HepG2 (cell line): Measurements from ENCODE around the gene RAPGEF2. TPM values are rescaled to one million over a fixed set of nuclear protein-coding genes. Genes with fewer than 3 reads are reported as not detected.

Source experiments
- CBX5 ChIP-seq: sonication (generic); formaldehyde crosslinking; IDR thresholded peaks from 2 replicates; pipeline ENCODE4 v1.4.0; 2020; ENCODE audit warnings: missing genetic modification reagents, borderline replicate concordance
- CHD2 ChIP-seq: IDR thresholded peaks from 2 replicates; pipeline ENCODE4 v1.6.1; 2011; ENCODE audit warnings: low read depth, low read length, improper control_type of control experiment
- CREM ChIP-seq, 2 experiments: sonication (generic) in 1 of 2; formaldehyde crosslinking in 1 of 2; IDR thresholded peaks; 2 replicates each; pipeline versions ENCODE4 v1.4.0 to v1.6.1; 2016 to 2020; ENCODE audit warnings: antibody characterized with exemption in 1 of 2, mild to moderate bottlenecking in 1 of 2, missing genetic modification reagents in 1 of 2
- E2F1 ChIP-seq: sonication (generic); formaldehyde crosslinking; IDR thresholded peaks from 2 replicates; pipeline ENCODE4 v1.5.0; 2020; ENCODE audit warnings: missing genetic modification reagents
- ELF1 ChIP-seq: sonication (generic); formaldehyde crosslinking; IDR thresholded peaks from 2 replicates; pipeline ENCODE4 v1.4.0; 2020; ENCODE audit warnings: missing genetic modification reagents
- FIP1L1 ChIP-seq: fragments of 200-400 bp; formaldehyde crosslinking; IDR thresholded peaks from 2 replicates; pipeline ENCODE4 v1.6.1; 2018; ENCODE audit warnings: low read depth, mild to moderate bottlenecking, low read length, moderate library complexity, borderline replicate concordance; ENCODE audit not compliant: insufficient read depth
- MAFK ChIP-seq, 2 experiments: IDR thresholded peaks in 1 of 2; conservative IDR thresholded peaks in 1 of 2; 2 replicates each; pipeline ENCODE4 v1.6.1; 2011; ENCODE audit warnings: improper control_type of control experiment in 2 of 2, low read length in 2 of 2
- NCOR1 ChIP-seq: fragments of 200-600 bp; sonication (generic); IDR thresholded peaks from 2 replicates; pipeline ENCODE4 v1.7.0; 2017; ENCODE audit warnings: antibody characterized with exemption, low read length, borderline replicate concordance
- NFYB ChIP-seq: sonication (generic); formaldehyde crosslinking; IDR thresholded peaks from 2 replicates; pipeline ENCODE4 v1.4.0; 2020; ENCODE audit warnings: missing genetic modification reagents
- NONO ChIP-seq, 2 experiments: fragments of 450-650 bp in 1 of 2; sonication (generic) in 1 of 2; formaldehyde crosslinking in 1 of 2; IDR thresholded peaks in 1 of 2; conservative IDR thresholded peaks in 1 of 2; 2 replicates each; pipeline versions ENCODE4 v1.6.1 to v1.8.0; 2017 to 2022; ENCODE audit warnings: mild to moderate bottlenecking in 1 of 2, missing genetic modification reagents in 1 of 2, moderate library complexity in 1 of 2
- RBM39 ChIP-seq: fragments of 200-400 bp; formaldehyde crosslinking; IDR thresholded peaks from one replicate; pipeline ENCODE4 v1.6.1; 2018; ENCODE audit warnings: antibody characterized with exemption, mild to moderate bottlenecking, low read depth, low read length; ENCODE audit not compliant: poor library complexity, severe bottlenecking
- RFX1 ChIP-seq: fragments of 450-650 bp; IDR thresholded peaks from 2 replicates; pipeline ENCODE4 v1.6.1; 2017
- RFX3 ChIP-seq: IDR thresholded peaks from 2 replicates; pipeline ENCODE4 v1.6.1; 2016; ENCODE audit warnings: missing biosample characterization, missing genetic modification reagents
- STAG1 ChIP-seq: sonication (generic); formaldehyde crosslinking; IDR thresholded peaks from 2 replicates; pipeline ENCODE4 v1.4.0; 2020; ENCODE audit warnings: missing genetic modification reagents
- STAT5B ChIP-seq: sonication (generic); formaldehyde crosslinking; IDR thresholded peaks from 2 replicates; pipeline ENCODE4 v1.4.0; 2020; ENCODE audit warnings: missing genetic modification reagents
- YY1 ChIP-seq: IDR thresholded peaks from 2 replicates; pipeline ENCODE4 v1.6.1; 2011; ENCODE audit warnings: low read length, low read depth, moderate library complexity, mild to moderate bottlenecking; ENCODE audit not compliant: insufficient read depth, insufficient replicate concordance
- ZNF20 ChIP-seq: sonication (generic); formaldehyde crosslinking; IDR thresholded peaks from 2 replicates; pipeline ENCODE4 v1.4.0; 2020; ENCODE audit warnings: mild to moderate bottlenecking, moderate library complexity, missing genetic modification reagents
- ZNF230 ChIP-seq: sonication (generic); formaldehyde crosslinking; IDR thresholded peaks from 2 replicates; pipeline ENCODE4 v1.4.0; 2020; ENCODE audit warnings: mild to moderate bottlenecking, missing genetic modification reagents
- ZNF282 ChIP-seq: fragments of 450-650 bp; IDR thresholded peaks from 2 replicates; pipeline ENCODE4 v1.6.1; 2018; ENCODE audit not compliant: partially characterized antibody
- ZNF329 ChIP-seq: sonication (generic); formaldehyde crosslinking; IDR thresholded peaks from 2 replicates; pipeline ENCODE4 v1.9.0; 2021; ENCODE audit warnings: low read depth, mild to moderate bottlenecking, missing genetic modification reagents
- ZNF557 ChIP-seq: sonication (generic); formaldehyde crosslinking; IDR thresholded peaks from 2 replicates; pipeline ENCODE4 v1.4.0; 2020; ENCODE audit warnings: missing genetic modification reagents
- ZNF652 ChIP-seq: IDR thresholded peaks from 2 replicates; pipeline ENCODE4 v1.6.1; 2016; ENCODE audit warnings: low read depth, borderline replicate concordance
- ZNF670 ChIP-seq: sonication (generic); formaldehyde crosslinking; IDR thresholded peaks from 2 replicates; pipeline ENCODE4 v1.8.0; 2022; ENCODE audit warnings: mild to moderate bottlenecking, missing genetic modification reagents, borderline replicate concordance
- ZNF678 ChIP-seq: sonication (generic); formaldehyde crosslinking; IDR thresholded peaks from 2 replicates; pipeline ENCODE4 v1.4.0; 2020; ENCODE audit warnings: mild to moderate bottlenecking, missing genetic modification reagents
- polyA plus RNA-seq, 8 experiments: library from polyadenylated mRNA; depleted of rRNA in 3 of 8; stranded (reverse) in 7 of 8; unstranded in 1 of 8; fragments of >200 nt; fragmentation: Illumina TruSeq in 4 of 8; extraction: Trizol in 4 of 8; gene quantifications; 2 replicates each; pipeline versions ENCODE4 v1.2.1 to v1.2.3, GENCODE V29; 2011 to 2016; ENCODE audit warnings: low read depth in 4 of 8, missing spikeins in 1 of 8, mixed read lengths in 1 of 8; ENCODE audit not compliant: insufficient read depth in 1 of 8
- total RNA-seq, 5 experiments: library from RNA; depleted of rRNA; stranded (reverse); fragments of >200 nt; fragmentation: Illumina TruSeq; extraction: Trizol; gene quantifications; 2 replicates each; pipeline ENCODE4 v1.2.3, GENCODE V29; 2016; ENCODE audit warnings: low read depth in 1 of 5
- TF ChIP-seq, protein P1 (sequence below): sonication (generic); formaldehyde crosslinking; IDR thresholded peaks from 2 replicates; pipeline ENCODE4 v1.5.0; 2020; ENCODE audit warnings: mild to moderate bottlenecking, missing genetic modification reagents

RAPGEF2 gene
- total and polyA plus RNA-seq, 2 of the 13 experiments (the other 11 are each of a cell fraction or from before 2014, with no cell fraction given): 19.2 to 23.0 TPM

DNA sequence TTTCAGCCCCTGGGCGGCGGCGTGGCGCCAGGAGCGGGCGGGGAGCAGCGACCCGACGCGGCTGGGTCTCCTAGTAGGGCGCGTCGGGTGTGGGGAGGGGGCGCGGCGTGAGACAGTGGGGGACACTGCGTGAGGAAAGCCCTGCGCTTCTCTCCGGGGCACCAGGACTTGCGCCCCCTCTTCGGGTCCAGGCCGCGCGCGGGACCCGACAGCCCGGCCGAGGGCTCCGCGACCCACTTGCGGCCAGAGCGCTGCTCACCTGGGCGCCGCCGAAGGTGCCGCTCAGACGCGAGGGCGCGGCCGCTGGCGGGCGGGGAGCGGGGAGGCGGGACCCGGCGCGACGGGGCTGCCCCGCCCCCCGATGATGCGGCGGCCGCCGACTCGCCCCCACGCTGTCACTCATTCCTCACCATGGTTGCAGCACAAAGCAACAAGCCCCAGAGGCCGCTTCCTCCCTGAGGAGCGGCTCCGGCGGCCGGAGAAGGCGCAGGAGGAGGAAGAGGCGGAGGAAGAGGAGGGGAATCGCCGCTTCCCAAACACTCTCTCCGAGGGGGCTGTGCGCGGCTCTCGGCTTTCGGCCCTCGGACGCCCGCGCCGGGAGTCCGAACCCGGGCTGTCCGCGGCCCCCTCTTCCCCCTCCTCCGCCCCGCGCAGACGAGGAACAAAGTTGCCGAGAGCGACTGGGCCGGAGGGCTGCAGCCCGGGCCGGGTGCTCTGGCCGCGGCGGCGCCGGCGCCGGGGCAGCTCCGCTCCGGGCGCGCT, at the start of gene RAPGEF2 (continued):
- no peak for TF ChIP-seq E2F1 (CRISPR knock-in tag)
- TF ChIP-seq ZNF20 (CRISPR knock-in tag): no peak
- TF ChIP-seq, protein P1, sequence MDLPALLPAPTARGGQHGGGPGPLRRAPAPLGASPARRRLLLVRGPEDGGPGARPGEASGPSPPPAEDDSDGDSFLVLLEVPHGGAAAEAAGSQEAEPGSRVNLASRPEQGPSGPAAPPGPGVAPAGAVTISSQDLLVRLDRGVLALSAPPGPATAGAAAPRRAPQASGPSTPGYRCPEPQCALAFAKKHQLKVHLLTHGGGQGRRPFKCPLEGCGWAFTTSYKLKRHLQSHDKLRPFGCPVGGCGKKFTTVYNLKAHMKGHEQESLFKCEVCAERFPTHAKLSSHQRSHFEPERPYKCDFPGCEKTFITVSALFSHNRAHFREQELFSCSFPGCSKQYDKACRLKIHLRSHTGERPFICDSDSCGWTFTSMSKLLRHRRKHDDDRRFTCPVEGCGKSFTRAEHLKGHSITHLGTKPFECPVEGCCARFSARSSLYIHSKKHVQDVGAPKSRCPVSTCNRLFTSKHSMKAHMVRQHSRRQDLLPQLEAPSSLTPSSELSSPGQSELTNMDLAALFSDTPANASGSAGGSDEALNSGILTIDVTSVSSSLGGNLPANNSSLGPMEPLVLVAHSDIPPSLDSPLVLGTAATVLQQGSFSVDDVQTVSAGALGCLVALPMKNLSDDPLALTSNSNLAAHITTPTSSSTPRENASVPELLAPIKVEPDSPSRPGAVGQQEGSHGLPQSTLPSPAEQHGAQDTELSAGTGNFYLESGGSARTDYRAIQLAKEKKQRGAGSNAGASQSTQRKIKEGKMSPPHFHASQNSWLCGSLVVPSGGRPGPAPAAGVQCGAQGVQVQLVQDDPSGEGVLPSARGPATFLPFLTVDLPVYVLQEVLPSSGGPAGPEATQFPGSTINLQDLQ: no peak
- TF ChIP-seq NONO (IDR thresholded peaks at IDR 0.05): no peak
- TF ChIP-seq NONO (CRISPR knock-in tag; conservative IDR thresholded peaks at IDR 0.05): no peak; the same call in 1 of the 2 replicates
- peak; percentile 77 for TF ChIP-seq RFX1
- TF ChIP-seq ELF1 (CRISPR knock-in tag): peak; percentile 29; the same call in 1 of the 2 replicates
- peak; percentile 31 for TF ChIP-seq RBM39
- TF ChIP-seq CREM (IDR thresholded peaks at IDR 0.05): 0 out of 2 replicates have a peak, but pooled peaks have one; percentile 14
- no peak for TF ChIP-seq CREM (CRISPR knock-in tag; IDR thresholded peaks at IDR 0.05)
- TF ChIP-seq NCOR1: no peak
- TF ChIP-seq NFYB (CRISPR knock-in tag): peak; percentile 79
- TF ChIP-seq ZNF678: no peak; the same call in 1 of the 2 replicates
- TF ChIP-seq STAG1 (CRISPR knock-in tag): peak; percentile 40
- no peak for TF ChIP-seq ZNF670
- TF ChIP-seq ZNF329 (CRISPR knock-in tag): no peak
- TF ChIP-seq RFX3 (CRISPR knock-in tag): peak; percentile 53; the same call in 1 of the 2 replicates
- no peak for TF ChIP-seq ZNF282
- TF ChIP-seq ZNF557: no peak
- no peak for TF ChIP-seq STAT5B (CRISPR knock-in tag)
- no peak for TF ChIP-seq FIP1L1
- peak; percentile 25 for TF ChIP-seq YY1
- no peak for TF ChIP-seq MAFK (conservative IDR thresholded peaks at IDR 0.05 in 1 of 2, IDR thresholded peaks at IDR 0.05 in 1 of 2; ENCODE audit: low read length in 2 of 2)
- TF ChIP-seq ZNF230: no peak
- no peak for TF ChIP-seq CBX5
- TF ChIP-seq CHD2: no peak
- no peak for TF ChIP-seq ZNF652 (CRISPR knock-in tag)
